ENCODE data around the gene SZT2.

DNA sequence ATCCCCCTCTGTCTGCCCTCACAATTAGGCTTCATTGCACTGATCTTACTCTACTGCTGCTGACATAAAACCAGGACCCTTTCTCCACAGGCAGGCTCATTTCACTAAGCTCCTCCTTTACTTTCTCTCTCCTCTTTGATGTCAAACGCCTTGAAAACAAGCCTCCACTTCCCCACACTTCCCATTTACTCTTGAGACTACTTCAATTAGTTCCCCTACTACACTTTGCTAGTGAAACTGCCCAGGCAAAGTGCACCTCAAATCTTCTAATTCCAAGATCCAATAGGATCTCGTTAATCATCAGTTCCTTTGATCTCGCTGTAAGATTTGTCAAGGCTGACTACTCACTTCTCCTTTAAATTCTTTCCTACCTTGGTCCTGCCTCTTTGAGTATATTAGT lies 36.8 kb upstream of the SZT2 start:
- TF ChIP-seq, protein P1, sequence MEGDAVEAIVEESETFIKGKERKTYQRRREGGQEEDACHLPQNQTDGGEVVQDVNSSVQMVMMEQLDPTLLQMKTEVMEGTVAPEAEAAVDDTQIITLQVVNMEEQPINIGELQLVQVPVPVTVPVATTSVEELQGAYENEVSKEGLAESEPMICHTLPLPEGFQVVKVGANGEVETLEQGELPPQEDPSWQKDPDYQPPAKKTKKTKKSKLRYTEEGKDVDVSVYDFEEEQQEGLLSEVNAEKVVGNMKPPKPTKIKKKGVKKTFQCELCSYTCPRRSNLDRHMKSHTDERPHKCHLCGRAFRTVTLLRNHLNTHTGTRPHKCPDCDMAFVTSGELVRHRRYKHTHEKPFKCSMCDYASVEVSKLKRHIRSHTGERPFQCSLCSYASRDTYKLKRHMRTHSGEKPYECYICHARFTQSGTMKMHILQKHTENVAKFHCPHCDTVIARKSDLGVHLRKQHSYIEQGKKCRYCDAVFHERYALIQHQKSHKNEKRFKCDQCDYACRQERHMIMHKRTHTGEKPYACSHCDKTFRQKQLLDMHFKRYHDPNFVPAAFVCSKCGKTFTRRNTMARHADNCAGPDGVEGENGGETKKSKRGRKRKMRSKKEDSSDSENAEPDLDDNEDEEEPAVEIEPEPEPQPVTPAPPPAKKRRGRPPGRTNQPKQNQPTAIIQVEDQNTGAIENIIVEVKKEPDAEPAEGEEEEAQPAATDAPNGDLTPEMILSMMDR (IDR thresholded peaks at IDR 0.05) = no peak
- TF ChIP-seq POLR2A (IDR thresholded peaks at IDR 0.05) = no peak

Measured in right lobe of liver (tissue), 4 donors.